Mucosa of stomach (tissue), 1 donor: ENCODE measurements around the gene UBAP2.

Experiments
- H3K27me3 ChIP-seq: one replicate; pipeline ENCODE4 v1.7.0; 2013; ENCODE audit warnings: mild to moderate bottlenecking, low read length; ENCODE audit not compliant: control insufficient read depth, insufficient read depth
- H3K36me3 ChIP-seq: one replicate; pipeline ENCODE4 v1.7.0; 2013; ENCODE audit warnings: low read length; ENCODE audit not compliant: control insufficient read depth, insufficient read depth
- H3K4me1 ChIP-seq: one replicate; pipeline ENCODE4 v1.7.0; 2013; ENCODE audit warnings: mild to moderate bottlenecking, low read length; ENCODE audit not compliant: control insufficient read depth, insufficient read depth
- H3K4me3 ChIP-seq: one replicate; pipeline ENCODE4 v1.7.0; 2013; ENCODE audit warnings: low read length
- H3K9ac ChIP-seq: one replicate; pipeline ENCODE4 v1.7.0; 2013; ENCODE audit warnings: mild to moderate bottlenecking, low read length, moderate library complexity
- H3K9me3 ChIP-seq: one replicate; pipeline ENCODE4 v1.7.0; 2013; ENCODE audit warnings: mild to moderate bottlenecking, low read length, moderate library complexity; ENCODE audit not compliant: control insufficient read depth
- donor health status: Pancreatic carcinoma.

Gene UBAP2

GRCh38 chr9:33952066-33952465 lies 96.6 kb downstream of the UBAP2 start:
- no peak overlapping the region for H3K4me3 ChIP-seq
- H3K27me3 ChIP-seq: no peaks in the 10 kb centered on the region
- no peak overlapping the region for H3K9ac ChIP-seq
- H3K4me1 ChIP-seq: no peaks in the 10 kb centered on the region
- no peaks in the 10 kb centered on the region for H3K9me3 ChIP-seq
- H3K36me3 ChIP-seq: no peaks in the 10 kb centered on the region

GRCh38 chr9:33950371-33950770 lies 98.3 kb downstream of the UBAP2 start:
- Histone ChIP-seq H3K4me3 (no peak overlapping the region), H3K4me1 (no peaks in the 10 kb centered on the region), H3K27me3 (no peaks in the 10 kb centered on the region), H3K9me3 (no peaks in the 10 kb centered on the region), H3K9ac (no peak overlapping the region), H3K36me3 (no peaks in the 10 kb centered on the region)

GRCh38 chr9:33946779-33947535 lies 101.7 kb downstream of the UBAP2 start:
- H3K9ac ChIP-seq: no peak overlapping the region
- H3K9me3 ChIP-seq: no peaks in the 10 kb centered on the region
- H3K36me3 ChIP-seq: no peaks in the 10 kb centered on the region

GRCh38 chr9:33943389-33943788 lies 105.3 kb downstream of the UBAP2 start:
- H3K9me3 ChIP-seq: no peaks in the 10 kb centered on the region
- H3K27me3 ChIP-seq: no peaks in the 10 kb centered on the region
- H3K9ac ChIP-seq: no peak overlapping the region
- H3K4me3 ChIP-seq: no peak overlapping the region
- H3K36me3 ChIP-seq: no peaks in the 10 kb centered on the region
- H3K4me1 ChIP-seq: peaks cover 9% of the 10 kb centered on the region

More at GRCh38 chr9:33946779-33947535, 101.7 kb downstream of the UBAP2 start:
- Histone ChIP-seq H3K4me1 (no peaks in the 10 kb centered on the region), H3K4me3 (no peak overlapping the region), H3K27me3 (no peaks in the 10 kb centered on the region)

- Histone ChIP-seq H3K9ac (no peak overlapping the region), H3K36me3 (no peaks in the 10 kb centered on the region), H3K9me3 (no peaks in the 10 kb centered on the region), H3K4me1 (peaks cover 9% of the 10 kb centered on the region), H3K4me3 (no peak overlapping the region), H3K27me3 (no peaks in the 10 kb centered on the region)
These were observed 106.1 kb downstream of the UBAP2 start for GRCh38 chr9:33942471-33943083.

- Histone ChIP-seq H3K4me3 (no peak overlapping the region), H3K9me3 (no peaks in the 10 kb centered on the region), H3K27me3 (no peaks in the 10 kb centered on the region), H3K36me3 (peaks cover 6% of the 10 kb centered on the region), H3K9ac (no peak overlapping the region), H3K4me1 (peaks cover 9% of the 10 kb centered on the region)
These were observed 108.5 kb downstream of the UBAP2 start for GRCh38 chr9:33939924-33940874.

- H3K27me3 ChIP-seq: no peaks in the 10 kb centered on the region
- peaks cover 10% of the 10 kb centered on the region for H3K36me3 ChIP-seq
These were observed 114.4 kb downstream of the UBAP2 start for GRCh38 chr9:33934188-33934878.

GRCh38 chr9:33932078-33932807 lies 116.4 kb downstream of the UBAP2 start:
- peaks cover 18% of the 10 kb centered on the region for H3K36me3 ChIP-seq
- no peak overlapping the region for H3K9ac ChIP-seq

More at GRCh38 chr9:33934188-33934878, 114.4 kb downstream of the UBAP2 start:
- H3K9me3 ChIP-seq: no peaks in the 10 kb centered on the region
- no peak overlapping the region for H3K4me3 ChIP-seq
- H3K9ac ChIP-seq: no peak overlapping the region
- H3K4me1 ChIP-seq: no peaks in the 10 kb centered on the region

GRCh38 chr9:33931326-33931725 lies 117.4 kb downstream of the UBAP2 start:
- Histone ChIP-seq H3K9me3 (no peaks in the 10 kb centered on the region), H3K4me1 (no peaks in the 10 kb centered on the region), H3K27me3 (no peaks in the 10 kb centered on the region), H3K9ac (no peak overlapping the region), H3K36me3 (peaks cover 19% of the 10 kb centered on the region), H3K4me3 (no peak overlapping the region)

More at GRCh38 chr9:33932078-33932807, 116.4 kb downstream of the UBAP2 start:
- no peaks in the 10 kb centered on the region for H3K9me3 ChIP-seq
- H3K27me3 ChIP-seq: no peaks in the 10 kb centered on the region
- no peaks in the 10 kb centered on the region for H3K4me1 ChIP-seq
- H3K4me3 ChIP-seq: no peak overlapping the region

GRCh38 chr9:33927694-33928093 lies 121.0 kb downstream of the UBAP2 start:
- peaks cover 19% of the 10 kb centered on the region for H3K36me3 ChIP-seq
- H3K27me3 ChIP-seq: no peaks in the 10 kb centered on the region
- H3K4me1 ChIP-seq: peaks cover 8% of the 10 kb centered on the region
- no peaks in the 10 kb centered on the region for H3K9me3 ChIP-seq
- H3K4me3 ChIP-seq: no peak overlapping the region
- H3K9ac ChIP-seq: no peak overlapping the region
